NCI-H2081 (cell line): ENCODE measurements around the gene PRDM12.

ENCODE experiments used
- DNase-seq, 2 experiments: peaks; one replicate each; lab custom pipeline; 2025; lab: John Stamatoyannopoulos, UW

PRDM12 gene

GRCh38 chr9:130689937-130690700, 25.7 kb downstream of the PRDM12 start:
- DNase-seq, result peak; percentile 66 to 87

DNA sequence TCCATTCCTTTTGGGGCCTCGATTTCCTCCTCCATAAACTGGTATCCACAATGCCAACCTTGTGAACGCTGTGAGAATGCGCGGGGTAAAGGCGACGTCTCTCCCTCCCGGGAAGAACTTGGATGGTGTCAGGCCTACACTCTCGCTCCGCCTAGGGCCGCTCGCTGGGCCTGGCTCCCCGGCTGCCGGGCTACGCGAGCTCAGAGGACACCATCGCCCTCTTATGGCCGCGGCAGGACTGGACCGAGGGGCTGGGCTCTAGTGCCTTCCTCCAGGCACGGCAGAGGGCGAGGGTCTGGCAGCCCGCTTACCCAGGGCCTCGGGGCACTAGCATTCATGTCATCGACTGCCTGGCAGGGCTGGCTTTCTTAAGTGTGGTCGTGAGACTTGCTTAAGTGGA, 27.9 kb downstream of the PRDM12 start:
- no peak for DNase-seq

- no peak for DNase-seq
Observed at GRCh38 chr9:130693101-130693425, 28.7 kb downstream of the PRDM12 start.

- DNase-seq, result peak; percentile 98
Observed at GRCh38 chr9:130693426-130694191, 29.2 kb downstream of the PRDM12 start, which contains the start of gene EXOSC2. EXOSC2 (plus strand) TSS chr9:130693780; CDS start chr9:130693792, 12 bp downstream.

DNA sequence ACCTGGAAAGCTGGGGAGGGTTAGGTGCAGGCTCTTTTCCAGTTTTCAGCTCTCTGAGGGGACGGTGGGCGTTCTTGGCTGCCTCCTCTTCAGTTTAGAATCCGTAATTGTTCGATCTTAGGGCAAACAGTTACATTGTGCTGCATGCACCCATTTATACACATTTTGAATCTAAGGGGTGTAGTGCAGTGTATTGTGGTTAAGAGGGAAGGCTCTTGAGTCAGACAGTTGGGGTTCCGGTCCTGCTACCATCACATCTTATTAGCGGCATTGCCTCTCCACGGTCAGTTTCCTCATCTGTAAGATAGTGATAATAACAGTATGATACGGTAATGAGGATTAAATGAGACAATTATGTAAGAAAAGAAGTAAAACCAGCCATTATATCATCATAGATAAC, 29.8 kb downstream of the PRDM12 start:
- no peak for DNase-seq

DNA sequence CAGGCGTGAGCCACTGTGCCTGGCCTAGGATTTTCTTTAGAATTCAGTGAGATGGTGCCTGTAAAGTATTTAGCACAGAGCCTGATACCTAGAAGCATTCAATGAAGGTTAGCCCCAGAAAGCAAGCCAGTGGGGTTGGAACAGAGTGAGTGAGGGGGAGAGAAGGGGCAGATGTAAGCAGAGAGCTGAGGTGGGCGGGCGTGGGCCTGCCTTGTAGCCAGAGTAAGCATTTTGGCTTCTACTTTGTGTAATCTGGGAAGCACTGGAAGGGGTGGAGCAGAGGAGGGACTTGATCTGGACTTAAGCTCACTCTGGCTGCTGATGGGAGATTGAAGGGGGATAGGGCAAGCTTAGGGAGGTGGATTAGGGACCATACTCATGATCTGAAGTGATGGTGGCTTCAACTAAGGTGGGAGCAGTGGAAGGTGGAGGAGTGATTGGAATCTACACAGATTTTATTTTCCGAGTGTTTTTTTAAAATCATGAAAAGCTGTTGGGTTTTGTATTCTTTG, 31.8 kb downstream of the PRDM12 start:
- no peak for DNase-seq

DNA sequence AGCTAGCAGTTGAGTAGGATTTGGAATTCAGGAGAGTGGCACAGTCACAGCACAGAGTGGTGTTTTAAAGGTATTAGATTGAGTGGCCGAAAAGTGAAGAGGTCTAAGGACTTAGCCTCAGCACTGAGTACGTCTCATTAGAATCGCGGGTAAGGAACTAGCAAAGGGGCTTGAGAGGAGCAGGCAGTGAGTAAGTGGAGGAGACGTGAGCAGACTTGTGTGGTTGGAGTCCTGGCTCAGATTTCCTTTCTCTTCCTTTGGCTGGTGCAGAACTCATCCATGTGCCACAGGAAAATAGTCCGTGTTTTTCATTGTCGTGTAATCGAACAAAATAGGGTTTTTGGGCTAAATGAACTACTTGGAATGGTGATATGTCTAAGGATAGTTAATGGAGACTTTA, 32.6 kb downstream of the PRDM12 start:
- DNase-seq, result no peak

GRCh38 chr9:130698514-130698913, 34.1 kb downstream of the PRDM12 start:
- DNase-seq, result no peak

GRCh38 chr9:130699047-130699446, 34.7 kb downstream of the PRDM12 start:
- DNase-seq, result no peak

DNA sequence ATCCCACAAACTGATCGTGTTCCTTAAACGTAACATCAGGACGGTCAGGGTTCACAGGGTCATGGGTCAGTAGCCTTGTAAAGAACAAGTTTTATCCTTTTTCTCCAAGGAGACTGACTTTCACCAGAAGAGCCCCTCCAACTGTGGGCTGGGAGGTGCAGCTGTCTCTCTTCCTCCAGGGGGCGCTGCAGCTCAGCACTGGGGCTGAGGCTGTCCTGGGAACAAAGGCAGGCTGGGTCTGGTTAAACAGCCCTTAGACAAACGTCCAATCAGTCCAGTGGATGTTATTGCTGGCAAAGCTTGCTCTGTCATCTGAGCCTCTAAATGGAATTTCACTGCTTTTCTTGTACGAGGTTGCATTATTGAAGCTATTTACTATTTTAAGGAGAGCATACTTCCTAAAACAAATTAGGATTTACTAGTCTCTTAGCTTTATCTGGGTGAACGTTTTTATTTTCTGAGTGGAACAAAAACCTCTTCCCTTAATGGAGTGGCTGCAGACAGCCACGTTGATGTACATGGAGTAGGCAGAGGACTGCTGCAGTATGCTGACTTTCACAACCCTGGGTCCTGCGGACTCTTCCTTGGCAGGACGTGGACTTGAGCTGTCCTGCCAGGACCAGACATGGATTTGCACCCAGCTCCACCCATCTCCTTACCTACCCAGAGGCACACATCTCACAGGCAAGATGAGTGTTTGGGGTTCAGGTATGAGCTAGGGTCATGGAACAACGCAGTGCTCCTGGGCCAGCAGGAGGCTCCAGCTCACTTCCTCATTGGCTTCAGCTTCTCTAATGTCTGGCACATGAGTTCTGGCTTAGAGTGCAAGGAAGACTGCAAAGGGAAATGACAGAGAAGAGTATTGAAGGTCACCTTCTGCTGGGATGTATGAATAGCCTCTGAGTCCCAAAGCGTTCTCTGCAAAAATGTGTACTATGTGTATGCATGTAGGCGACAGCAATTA, 36.9 kb downstream of the PRDM12 start:
- peak; percentile 68 to 84 for DNase-seq

- DNase-seq, result no peak
Observed at GRCh38 chr9:130703501-130703900, 39.1 kb downstream of the PRDM12 start.

DNA sequence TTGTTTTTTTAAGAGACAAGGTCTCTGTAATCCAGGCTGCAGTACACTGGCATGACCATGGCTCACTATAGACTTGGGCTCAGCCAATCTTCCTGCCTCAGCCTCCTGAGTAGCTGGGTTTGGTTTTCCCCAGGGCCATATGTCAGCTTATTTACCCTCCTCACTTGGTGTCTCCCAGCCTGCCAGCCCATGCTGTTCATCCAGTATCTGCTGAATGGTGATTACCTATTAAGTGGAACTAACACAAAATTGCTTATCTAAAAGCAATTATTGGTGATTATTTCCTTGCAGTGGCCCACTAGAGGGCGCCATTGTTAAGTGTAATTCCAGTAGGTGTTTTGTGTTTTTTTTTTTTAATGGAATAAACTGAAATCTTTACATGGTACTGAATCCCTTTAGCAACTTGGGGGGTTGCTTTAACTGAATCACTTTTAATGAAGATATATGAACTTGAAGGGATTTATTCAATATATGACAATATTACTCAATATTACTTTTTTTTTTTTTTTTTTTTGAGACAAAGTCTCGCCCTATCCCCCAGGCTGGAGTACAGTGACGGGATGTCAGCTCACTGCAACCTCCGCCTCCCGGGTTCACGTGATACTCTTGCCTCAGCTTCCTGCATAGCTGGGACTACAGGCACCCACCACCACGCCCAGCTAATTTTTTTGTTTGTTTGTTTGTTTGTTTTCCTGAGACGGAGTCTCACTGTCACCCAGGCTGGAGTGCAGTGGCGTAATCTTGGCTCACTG, 43.0 kb downstream of the PRDM12 start:
- peak; percentile 67 to 68 for DNase-seq

DNA sequence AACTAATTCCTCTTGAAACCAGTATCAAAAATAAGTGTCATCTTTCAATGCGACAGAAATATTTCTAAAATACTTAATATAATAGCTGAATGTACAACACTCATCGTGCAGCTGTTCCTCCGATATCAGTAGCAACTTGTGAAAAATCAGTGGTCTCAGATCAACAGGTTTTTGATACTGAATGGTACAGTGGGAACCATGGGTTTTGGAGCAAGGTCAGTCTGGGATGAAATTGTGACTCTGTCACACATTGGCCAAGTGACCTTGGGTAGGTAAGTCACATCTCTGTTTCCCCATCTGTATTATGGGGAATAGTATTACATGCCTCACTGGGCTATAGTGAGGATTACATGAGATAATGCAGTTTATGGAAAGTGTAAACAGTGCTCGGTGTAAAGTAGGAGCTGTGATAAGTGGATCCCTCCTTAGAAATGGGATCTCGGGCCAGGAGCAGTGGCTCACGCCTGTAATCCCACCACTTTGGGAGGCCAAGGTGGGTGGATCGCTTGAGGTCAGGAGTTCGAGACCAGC, 46.5 kb downstream of the PRDM12 start:
- no peak for DNase-seq

GRCh38 chr9:130711469-130711868, 47.1 kb downstream of the PRDM12 start:
- DNase-seq, result no peak

DNA sequence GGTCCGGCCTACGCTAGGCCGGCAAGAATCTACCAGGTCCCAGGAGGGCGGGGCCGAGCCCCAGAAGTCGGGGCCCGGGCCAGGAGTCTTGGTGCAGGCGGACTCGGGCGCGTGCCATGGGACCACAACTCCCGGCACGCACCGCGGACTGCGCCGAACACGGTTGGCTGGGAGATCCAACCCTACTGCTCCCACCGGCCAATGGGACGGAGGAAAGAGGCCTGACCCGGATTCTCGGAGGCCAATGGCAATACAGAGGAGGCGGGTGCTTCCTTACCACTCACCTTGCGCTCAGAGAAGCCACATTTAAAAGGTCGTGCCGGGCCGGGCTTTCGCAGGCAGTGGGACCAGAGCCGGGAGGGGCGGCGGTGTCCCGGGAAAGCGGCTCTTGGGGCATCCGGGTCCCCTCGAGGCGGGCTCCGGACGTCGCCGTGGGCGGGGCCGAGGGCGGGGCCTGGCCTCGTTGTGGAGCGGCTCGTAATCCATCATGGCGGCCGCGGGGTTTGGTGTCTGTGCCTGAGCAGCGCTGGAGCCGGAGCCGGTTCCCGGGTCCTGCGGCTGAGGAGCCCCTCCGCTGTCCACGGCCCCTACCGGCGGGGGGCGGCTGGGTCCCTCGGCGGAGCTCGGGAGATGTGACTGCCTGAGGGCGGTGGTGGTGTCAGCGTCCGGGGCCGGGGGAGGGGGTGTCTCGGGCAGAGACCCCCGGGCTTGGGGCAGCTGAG, 48.3 kb downstream of the PRDM12 start:
- DNase-seq, result peak; percentile 97 to 98

DNA sequence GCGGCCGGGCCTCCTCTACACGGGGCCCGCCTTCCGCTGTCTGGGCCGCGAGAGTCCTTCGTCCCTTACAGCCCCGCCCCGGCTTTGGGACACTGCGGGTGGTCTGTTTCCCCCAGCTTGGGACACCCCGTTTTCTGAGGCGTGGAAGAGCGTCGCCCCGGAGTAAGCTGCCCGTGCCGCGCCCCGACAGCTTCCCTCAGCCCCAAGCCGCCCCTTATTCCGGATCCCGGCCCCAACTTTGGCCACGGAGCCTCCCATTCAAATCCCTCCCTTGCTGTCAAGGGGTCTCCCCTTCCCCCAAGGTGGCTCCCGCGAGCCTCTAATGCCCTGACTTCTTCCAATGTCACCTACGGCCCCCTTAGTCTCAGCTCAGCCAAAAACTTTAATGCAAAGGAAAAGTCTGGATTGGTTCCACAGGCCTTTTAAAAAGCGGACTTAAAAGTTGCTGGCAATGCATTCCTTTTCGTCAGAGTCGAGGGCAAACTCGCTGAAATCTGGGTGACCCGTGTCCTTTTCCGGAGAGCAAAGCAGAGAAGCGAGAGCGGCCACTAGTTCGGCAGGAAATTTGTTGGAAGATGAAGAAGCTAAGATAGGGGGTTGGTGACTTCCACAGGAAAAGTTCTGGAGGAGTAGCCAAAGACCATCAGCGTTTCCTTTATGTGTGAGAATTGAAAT, 49.0 kb downstream of the PRDM12 start:
- DNase-seq, result no peak

DNA sequence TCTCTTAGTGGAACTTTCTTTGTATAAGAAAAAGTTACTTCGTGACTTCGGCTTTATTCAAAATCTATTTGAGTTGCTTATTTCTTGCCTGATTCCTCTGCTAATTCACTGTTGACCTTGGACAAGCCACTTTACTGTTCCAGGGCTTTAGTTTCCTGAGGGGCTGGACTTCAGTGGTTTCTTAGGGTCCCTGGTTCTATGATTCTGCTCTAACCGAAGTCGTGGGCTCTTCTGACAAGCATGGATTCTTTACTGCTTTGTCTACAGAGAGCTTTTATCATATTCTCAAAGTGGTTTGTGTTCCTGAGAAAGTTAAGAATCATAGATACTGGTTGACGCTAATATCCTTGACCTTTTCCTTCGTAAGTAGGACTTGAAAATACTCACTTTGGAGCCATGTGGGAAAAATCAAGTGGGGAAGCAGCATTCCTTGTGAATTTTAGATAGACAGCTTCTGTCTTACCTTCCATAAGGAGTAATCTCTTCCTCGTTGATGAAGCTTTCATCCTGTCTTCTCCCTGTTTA, 50.3 kb downstream of the PRDM12 start:
- no peak for DNase-seq

DNA sequence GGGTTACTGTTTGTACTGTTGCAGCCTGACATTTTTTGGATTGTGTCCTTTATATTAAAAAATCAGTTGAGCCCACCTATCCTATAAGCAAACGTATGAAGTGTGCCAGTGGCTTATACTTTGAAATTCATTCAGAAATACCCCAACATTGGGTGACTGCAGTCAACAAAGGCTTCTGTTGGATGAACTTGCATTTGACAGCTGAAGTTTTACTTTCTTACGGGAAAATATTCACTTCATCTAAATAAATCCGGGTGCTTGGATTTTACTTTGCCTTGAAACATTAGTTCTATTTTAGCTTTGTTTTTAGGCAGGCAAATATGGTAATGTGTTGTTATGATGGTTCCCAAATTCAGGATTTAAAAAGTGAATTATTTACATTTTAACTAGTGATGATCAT, 50.9 kb downstream of the PRDM12 start:
- no peak for DNase-seq

- no peak for DNase-seq
Observed at GRCh38 chr9:130718562-130718961, 54.2 kb downstream of the PRDM12 start.

DNA sequence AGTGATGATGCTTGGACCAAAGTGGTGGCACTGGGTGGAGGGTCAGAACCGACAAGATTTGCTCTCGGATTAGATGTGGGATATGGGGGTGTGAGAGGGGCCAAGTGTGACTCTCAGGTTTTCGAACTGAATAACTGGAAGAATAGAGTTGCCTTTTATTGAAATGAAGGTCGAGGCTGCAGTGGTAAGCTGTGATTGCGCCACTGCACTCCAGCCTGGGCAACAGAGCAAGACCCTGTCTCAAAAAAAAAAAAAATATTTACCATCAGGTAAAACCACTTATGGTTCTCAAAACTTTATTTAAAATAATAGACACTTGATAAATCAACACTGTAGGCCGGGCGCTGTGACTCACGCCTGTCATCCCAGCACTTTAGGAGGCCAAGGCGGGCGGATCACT, 56.4 kb downstream of the PRDM12 start:
- no peak for DNase-seq
